IgD-negative memory B cell (primary cell): ENCODE measurements around the gene NCLN. TPM values are rescaled to one million over a fixed set of nuclear protein-coding genes. Genes with fewer than 3 reads are reported as not detected.
"Not testable (repeated sequence)": the region's sequence is repeated elsewhere in the genome, so short reads cannot be mapped to it uniquely, and the experiment has no call there.

ENCODE experiments used
- H3K27ac Mint-ChIP-seq, 3 donors: one replicate each; pipeline ENCODE4 v1.8.0; 2020 to 2022; ENCODE audit warnings: mild to moderate bottlenecking in 3 of 3, mixed read lengths in 3 of 3, moderate library complexity in 1 of 3
- H3K27me3 Mint-ChIP-seq: one replicate; pipeline ENCODE4 v1.8.0; 2021; ENCODE audit warnings: mixed read lengths
- H3K36me3 Mint-ChIP-seq: one replicate; pipeline ENCODE4 v1.8.0; 2020; ENCODE audit warnings: mild to moderate bottlenecking, mixed read lengths
- H3K4me1 Mint-ChIP-seq, 3 donors: one replicate each; pipeline ENCODE4 v1.8.0; 2020 to 2022; ENCODE audit warnings: mixed read lengths in 3 of 3, mild to moderate bottlenecking in 1 of 3
- H3K4me3 Mint-ChIP-seq, 4 donors: one replicate each; pipeline ENCODE4 v1.8.0; 2020 to 2022; ENCODE audit warnings: mild to moderate bottlenecking in 4 of 4, mixed read lengths in 4 of 4, moderate library complexity in 3 of 4
- H3K9me3 Mint-ChIP-seq, 3 donors: one replicate each; pipeline ENCODE4 v1.8.0; 2020 to 2021; ENCODE audit warnings: mixed read lengths in 3 of 3, mild to moderate bottlenecking in 1 of 3
- polyA plus RNA-seq: library from polyadenylated mRNA; unstranded; fragments of 300-500 nt; fragmentation: Illumina TruSeq; gene quantifications from one replicate; pipeline ENCODE4 v1.2.3, GENCODE V29; 2021

Gene NCLN
- polyA plus RNA-seq, 1 donor from 2014 or later = 29.9 TPM

GRCh38 chr19:3194106-3195087, 8.7 kb downstream of the NCLN start:
- no peaks in the 10 kb centered on the region for H3K27me3 Mint-ChIP-seq
- peaks cover 4% of the 10 kb centered on the region for H3K36me3 Mint-ChIP-seq
- H3K4me3 Mint-ChIP-seq = peak overlapping the region in 1 of 4 donors; percentile 30
- H3K27ac Mint-ChIP-seq = peak overlapping the region in 1 of 3 donors; percentile 21
- no peaks in the 10 kb centered on the region for H3K9me3 Mint-ChIP-seq
- peaks cover 0 to 4% (median 3%) of the 10 kb centered on the region in 3 donors for H3K4me1 Mint-ChIP-seq

- H3K27ac Mint-ChIP-seq = no peak overlapping the region
- H3K4me1 Mint-ChIP-seq = no peaks in the 10 kb centered on the region
- no peaks in the 10 kb centered on the region for H3K9me3 Mint-ChIP-seq
- peaks cover 4% of the 10 kb centered on the region for H3K36me3 Mint-ChIP-seq
- no peaks in the 10 kb centered on the region for H3K27me3 Mint-ChIP-seq
- H3K4me3 Mint-ChIP-seq = no peak overlapping the region
Measured at GRCh38 chr19:3196064-3196932, 10.6 kb downstream of the NCLN start.

- Mint-ChIP-seq H3K36me3 (peaks cover 4% of the 10 kb centered on the region), H3K27me3 (no peaks in the 10 kb centered on the region), H3K4me3 (peak overlapping the region in 1 of 4 donors; percentile 29), H3K27ac (no peak overlapping the region), H3K9me3 (no peaks in the 10 kb centered on the region), H3K4me1 (no peaks in the 10 kb centered on the region)
Measured at GRCh38 chr19:3196933-3197205, 11.1 kb downstream of the NCLN start.

GRCh38 chr19:3198901-3199700, 13.4 kb downstream of the NCLN start:
- Mint-ChIP-seq H3K36me3 (peaks cover 4% of the 10 kb centered on the region), H3K4me1 (no peaks in the 10 kb centered on the region), H3K4me3 (no peak overlapping the region), H3K9me3 (no peaks in the 10 kb centered on the region), H3K27ac (no peak overlapping the region), H3K27me3 (no peaks in the 10 kb centered on the region)

- no peaks in the 10 kb centered on the region for H3K36me3 Mint-ChIP-seq
- no peak overlapping the region for H3K27ac Mint-ChIP-seq
- no peak overlapping the region for H3K4me3 Mint-ChIP-seq
- H3K4me1 Mint-ChIP-seq = no peaks in the 10 kb centered on the region
- no peaks in the 10 kb centered on the region for H3K9me3 Mint-ChIP-seq
- H3K27me3 Mint-ChIP-seq = no peaks in the 10 kb centered on the region
Measured at GRCh38 chr19:3201072-3201700, 15.5 kb downstream of the NCLN start.

GRCh38 chr19:3201911-3202310, 16.2 kb downstream of the NCLN start:
- H3K4me3 Mint-ChIP-seq = no peak overlapping the region
- H3K9me3 Mint-ChIP-seq = no peaks in the 10 kb centered on the region
- H3K36me3 Mint-ChIP-seq = no peaks in the 10 kb centered on the region
- no peaks in the 10 kb centered on the region for H3K4me1 Mint-ChIP-seq
- no peaks in the 10 kb centered on the region for H3K27me3 Mint-ChIP-seq
- no peak overlapping the region for H3K27ac Mint-ChIP-seq

GRCh38 chr19:3202346-3202745, 16.6 kb downstream of the NCLN start:
- H3K27me3 Mint-ChIP-seq = no peaks in the 10 kb centered on the region
- no peaks in the 10 kb centered on the region for H3K9me3 Mint-ChIP-seq
- H3K36me3 Mint-ChIP-seq = no peaks in the 10 kb centered on the region
- H3K27ac Mint-ChIP-seq = no peak overlapping the region
- no peaks in the 10 kb centered on the region for H3K4me1 Mint-ChIP-seq
- no peak overlapping the region for H3K4me3 Mint-ChIP-seq

GRCh38 chr19:3202895-3203294, 17.2 kb downstream of the NCLN start:
- H3K27me3 Mint-ChIP-seq, H3K36me3 Mint-ChIP-seq, H3K9me3 Mint-ChIP-seq, H3K4me3 Mint-ChIP-seq, H3K4me1 Mint-ChIP-seq, H3K27ac Mint-ChIP-seq: not testable (repeated sequence)

GRCh38 chr19:3203805-3204645, 18.3 kb downstream of the NCLN start:
- Mint-ChIP-seq H3K27me3 (no peaks in the 10 kb centered on the region), H3K4me3 (no peak overlapping the region), H3K27ac (no peak overlapping the region), H3K4me1 (no peaks in the 10 kb centered on the region), H3K36me3 (no peaks in the 10 kb centered on the region), H3K9me3 (no peaks in the 10 kb centered on the region)

- Mint-ChIP-seq H3K27me3 (no peaks in the 10 kb centered on the region), H3K4me1 (peaks cover 0 to 4% (median 0%) of the 10 kb centered on the region in 3 donors), H3K36me3 (no peaks in the 10 kb centered on the region), H3K27ac (no peak overlapping the region), H3K4me3 (no peak overlapping the region), H3K9me3 (no peaks in the 10 kb centered on the region)
Measured at GRCh38 chr19:3204646-3205275, 19.0 kb downstream of the NCLN start.

- Mint-ChIP-seq H3K4me3 (no peak overlapping the region), H3K27ac (no peak overlapping the region), H3K9me3 (no peaks in the 10 kb centered on the region), H3K36me3 (peaks cover 2% of the 10 kb centered on the region), H3K4me1 (peaks cover 0 to 4% (median 0%) of the 10 kb centered on the region in 3 donors), H3K27me3 (no peaks in the 10 kb centered on the region)
Measured at GRCh38 chr19:3206216-3206953, 20.7 kb downstream of the NCLN start.

- H3K27ac Mint-ChIP-seq = no peak overlapping the region
- peaks cover 2% of the 10 kb centered on the region for H3K36me3 Mint-ChIP-seq
- H3K4me1 Mint-ChIP-seq = peaks cover 0 to 4% (median 1%) of the 10 kb centered on the region in 3 donors
- H3K9me3 Mint-ChIP-seq = no peaks in the 10 kb centered on the region
- H3K27me3 Mint-ChIP-seq = no peaks in the 10 kb centered on the region
- no peak overlapping the region for H3K4me3 Mint-ChIP-seq
Measured at GRCh38 chr19:3207461-3208242, 21.9 kb downstream of the NCLN start.
